CD4-positive, alpha-beta T cell treated with Interleukin-15 for 1 hour (primary cell): Measurements from ENCODE around the gene NPAS2.

Source experiments
- DNase-seq: peaks from one replicate; pipeline ENCODE4 v3.0.0-alpha.2; 2020

NPAS2 gene

DNA sequence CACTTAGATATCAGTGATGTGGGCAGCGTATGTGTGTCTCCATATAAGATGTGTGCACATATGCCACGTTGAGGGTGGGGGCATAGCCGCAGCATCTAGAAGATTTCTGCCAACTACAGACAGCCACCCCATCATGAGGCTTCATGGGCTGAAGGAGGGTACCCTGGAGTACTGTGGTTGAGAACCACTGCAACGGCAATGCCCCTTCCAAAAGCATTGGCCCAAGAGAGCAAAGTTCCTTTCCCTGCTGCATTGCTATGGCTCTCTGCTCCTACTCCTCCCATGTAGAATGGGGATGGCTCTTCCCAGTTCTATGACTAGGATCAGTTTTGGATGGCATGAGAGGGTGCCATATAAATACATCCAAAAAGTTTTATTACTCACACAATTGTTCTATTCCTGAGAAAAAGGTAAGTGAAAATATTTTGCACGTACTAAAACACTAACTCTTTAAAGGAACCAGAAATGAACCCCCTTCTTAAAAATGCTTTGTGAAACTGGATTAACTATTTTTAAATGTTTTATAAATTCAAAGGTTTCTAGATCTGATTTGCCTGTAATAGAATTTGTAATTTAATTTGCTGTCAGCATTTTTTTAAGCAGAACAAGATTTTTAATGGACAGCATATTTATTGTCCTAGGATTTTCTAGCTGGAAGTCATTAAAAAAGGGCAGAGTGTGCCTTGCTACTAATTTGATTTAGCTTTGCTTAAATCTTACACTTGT, 177.7 kb downstream of the NPAS2 start:
- no peak for DNase-seq

DNA sequence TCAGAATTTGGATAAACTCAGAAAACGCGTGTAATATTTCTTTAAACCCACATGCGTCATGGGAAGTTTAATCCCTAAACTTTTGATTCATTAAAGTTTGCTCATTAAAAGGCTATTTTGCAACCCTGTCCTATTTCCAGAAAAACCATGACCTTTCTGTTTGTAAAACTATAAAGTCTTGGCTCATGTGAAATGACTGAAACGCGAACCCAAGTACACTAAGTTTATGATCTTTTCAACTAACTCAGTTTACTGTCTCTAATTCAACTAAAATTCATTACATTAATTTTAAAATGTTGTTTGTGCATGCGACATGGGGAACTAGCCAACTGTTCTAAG, 178.3 kb downstream of the NPAS2 start:
- no peak for DNase-seq

DNA sequence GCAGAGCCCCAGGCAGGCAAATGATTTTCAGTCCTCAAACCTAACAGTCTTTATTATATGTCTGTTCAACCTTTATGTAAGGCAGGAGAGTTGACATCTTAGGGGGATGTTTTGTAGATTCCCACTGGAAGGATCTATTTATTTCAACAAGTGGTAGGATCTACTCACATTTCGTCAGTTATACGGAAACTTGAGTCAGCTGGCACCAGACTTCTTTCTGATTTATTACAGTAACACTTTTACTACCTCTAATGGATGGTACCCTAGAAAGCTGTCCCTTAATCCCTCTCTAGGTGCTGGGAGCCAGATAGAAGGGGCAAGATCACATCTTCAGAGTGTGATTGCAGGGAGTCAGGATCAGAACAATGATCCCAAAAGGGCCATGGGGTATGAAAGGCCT, 180.1 kb downstream of the NPAS2 start:
- DNase-seq: no peak

DNA sequence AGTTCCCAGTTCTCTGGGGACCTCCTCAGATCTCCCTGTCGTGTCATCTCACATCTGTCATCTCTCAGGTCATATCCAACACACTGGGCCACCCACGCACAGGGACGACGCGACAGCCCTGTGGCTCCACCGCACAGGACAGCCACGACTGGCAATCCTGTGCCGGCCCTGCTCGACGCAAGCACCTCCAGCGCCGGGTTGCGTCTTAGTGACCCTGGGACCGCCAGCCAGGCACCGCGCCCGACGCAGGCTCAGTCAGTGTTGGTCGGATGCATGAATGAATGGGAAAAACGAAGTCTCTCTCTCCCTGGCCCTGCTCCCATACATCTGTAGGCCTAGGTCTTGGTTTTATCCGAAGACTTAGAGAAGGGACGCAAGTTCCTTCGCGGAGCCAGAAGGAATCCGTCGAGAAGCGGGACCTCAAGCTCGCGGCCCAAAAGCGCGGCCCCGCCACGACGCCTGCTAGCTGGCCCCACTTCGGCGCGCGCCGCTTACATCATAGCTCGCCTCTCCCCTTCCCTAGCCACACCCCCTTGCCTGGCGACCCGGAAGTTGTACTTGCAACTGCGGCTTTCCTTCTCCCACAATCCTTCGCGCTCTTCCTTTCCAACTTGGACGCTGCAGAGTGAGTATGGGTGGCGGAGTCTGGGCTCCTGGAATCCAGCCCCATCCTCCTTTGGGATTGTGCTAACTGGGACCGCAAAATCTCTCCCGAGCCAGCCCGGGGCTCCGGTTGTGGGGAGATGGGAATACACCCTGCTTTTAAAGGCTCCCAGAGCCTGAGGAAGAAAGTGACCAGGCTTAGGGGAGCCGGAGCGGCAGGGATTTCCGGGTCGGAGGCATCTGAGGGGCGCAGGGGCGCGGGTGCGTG, 182.0 kb downstream of the NPAS2 start, which contains the start of gene RPL31:
Gene RPL31, plus strand, starts transcription at position 599 of the 871 bp plus-strand sequence. CDS start 413 bp downstream, outside the sequence.
- peak; percentile 97 for DNase-seq

DNA sequence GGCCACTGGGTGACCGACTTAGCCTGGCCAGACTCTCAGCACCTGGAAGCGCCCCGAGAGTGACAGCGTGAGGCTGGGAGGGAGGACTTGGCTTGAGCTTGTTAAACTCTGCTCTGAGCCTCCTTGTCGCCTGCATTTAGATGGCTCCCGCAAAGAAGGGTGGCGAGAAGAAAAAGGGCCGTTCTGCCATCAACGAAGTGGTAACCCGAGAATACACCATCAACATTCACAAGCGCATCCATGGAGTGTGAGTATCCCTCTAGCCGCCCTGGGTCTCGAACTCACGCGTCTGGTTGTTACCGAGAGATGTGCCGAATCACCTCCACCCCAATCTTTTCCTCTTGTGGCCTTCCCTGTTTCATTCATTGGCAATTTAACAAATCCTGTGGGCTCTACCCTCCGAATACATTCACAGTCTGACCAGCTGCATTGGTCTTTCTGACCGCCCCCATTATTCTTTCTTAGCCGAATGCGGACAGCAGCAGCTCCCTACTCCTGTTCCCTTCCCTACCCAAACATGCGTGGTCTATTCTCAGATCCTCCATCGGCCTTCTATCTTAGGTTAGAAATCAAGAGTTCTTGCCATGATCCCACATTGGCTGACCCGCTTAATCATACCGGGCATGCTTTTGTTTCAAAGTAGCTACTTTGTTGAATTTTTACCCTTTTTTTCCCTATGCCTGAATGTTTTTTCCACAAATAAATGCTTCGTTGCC, 182.8 kb downstream of the NPAS2 start:
- no peak for DNase-seq

DNA sequence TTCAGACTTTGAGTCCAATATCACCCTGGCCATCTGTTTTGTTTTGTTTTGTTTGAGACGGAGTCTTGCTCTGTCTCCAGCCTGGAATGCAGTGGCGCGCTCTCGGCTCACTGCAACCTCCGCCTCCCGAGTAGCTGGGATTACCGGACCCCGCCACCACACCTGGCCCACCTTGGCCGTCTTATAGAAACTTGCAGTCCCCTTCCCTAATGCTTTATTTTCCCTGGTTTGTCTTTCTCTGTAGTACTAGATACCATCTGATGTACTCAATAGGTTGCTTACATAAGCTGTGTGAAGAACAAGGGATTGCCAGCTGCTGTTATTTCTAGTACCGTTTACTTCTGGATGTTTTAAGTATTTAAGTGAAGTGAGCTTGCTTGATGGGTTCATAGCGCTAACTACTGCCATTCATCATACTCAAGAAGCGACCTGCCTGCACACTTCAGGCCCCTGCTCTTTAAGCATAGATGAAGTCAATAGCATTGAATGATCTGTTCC, 183.4 kb downstream of the NPAS2 start:
- no peak for DNase-seq

DNA sequence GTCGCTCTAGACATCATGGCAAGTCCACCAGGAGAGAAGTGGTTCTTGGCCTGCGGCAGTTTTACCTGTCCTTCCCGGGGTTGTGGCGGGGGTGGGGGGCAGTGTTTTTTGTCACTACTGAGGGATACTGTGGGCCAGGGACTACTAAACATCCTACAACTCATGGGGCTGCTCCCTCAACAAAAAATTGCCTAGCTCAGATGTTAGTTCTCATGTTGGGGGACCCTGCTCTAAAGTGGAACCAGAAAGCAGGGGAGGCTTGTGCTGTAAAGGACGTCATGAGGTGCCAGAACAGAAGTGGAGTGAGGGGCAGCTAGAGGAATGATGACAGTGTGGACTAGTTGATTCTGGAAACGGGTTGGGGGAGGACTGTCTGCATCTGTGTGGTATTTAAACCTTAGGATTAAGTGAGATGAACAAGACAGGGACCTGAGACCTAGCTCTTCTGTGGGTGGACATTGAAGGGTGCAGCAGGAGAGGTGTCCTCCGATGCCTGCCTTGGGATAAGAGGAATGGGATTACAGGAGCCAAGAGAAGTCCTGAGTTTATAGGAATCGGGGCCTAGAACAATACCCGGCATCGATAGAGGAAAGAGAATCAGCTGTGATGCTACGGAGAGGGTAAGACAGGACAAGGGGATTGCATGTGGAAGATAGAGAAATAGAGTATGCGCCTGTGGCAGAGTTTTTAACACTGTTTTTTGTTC, 184.8 kb downstream of the NPAS2 start:
- DNase-seq: no peak

DNA sequence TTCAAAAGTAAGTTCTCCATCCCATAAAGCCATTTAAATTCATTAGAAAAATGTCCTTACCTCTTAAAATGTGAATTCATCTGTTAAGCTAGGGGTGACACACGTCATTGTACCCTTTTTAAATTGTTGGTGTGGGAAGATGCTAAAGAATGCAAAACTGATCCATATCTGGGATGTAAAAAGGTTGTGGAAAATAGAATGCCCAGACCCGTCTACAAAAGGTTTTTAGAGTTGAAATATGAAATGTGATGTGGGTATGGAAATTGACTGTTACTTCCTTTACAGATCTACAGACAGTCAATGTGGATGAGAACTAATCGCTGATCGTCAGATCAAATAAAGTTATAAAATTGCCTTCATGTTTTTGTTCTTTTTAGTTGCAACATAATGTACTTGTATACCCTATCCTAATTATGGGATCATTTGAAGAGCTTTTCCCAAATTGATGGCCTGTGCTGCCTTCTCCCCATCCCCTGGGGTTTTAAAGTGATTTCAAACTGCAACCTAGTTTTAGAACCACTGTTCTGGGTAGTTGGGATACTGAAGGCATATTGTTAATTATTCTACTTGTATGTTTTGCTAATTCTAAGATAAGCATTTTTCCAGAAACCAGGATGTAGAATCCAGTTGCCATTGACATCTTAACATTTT, 186.3 kb downstream of the NPAS2 start:
- no peak for DNase-seq

DNA sequence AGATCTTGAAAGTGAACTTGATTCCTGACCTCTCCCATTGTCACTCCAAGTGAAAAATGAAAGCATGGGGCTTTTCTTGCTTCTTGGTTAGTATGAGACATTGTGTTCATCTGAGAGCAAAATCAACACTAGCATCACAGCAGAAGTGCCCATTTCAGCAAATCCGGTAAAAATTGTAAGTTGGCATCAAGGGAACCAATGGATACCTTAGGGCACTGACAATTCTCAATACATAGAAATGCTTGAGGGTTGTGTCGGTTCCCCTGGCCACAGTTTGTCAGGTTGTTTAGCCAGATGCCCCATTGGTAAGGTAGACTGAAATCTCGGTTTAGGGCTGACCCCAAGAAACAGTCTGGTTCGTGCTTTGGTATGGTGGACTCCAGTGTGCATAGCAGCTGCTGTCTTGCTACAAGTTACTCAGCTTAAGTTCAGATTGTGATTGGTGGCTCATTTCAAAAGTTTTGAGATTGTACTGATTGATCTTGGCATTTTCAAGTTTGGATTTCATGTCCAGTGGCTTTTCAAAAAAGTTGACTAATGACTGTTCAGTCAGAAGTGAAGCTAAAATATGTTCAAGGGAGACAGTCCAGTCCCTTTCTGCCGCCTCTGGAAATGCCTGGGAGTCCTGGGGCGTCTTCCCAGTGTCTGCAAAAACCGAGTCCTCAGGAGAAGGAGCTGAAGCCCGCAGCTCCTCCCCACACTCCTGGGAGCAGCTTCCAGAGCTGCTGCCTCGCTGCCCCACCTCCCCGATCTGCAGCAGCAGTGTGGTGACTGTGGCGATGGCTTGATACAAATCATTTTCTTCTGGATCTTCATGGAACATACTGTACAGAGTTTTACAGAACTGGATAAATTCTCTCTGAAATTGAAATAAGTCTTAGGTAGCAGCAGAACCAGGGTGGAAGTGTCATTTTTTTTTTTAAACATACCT, 187.7 kb downstream of the NPAS2 start:
- DNase-seq: no peak

DNA sequence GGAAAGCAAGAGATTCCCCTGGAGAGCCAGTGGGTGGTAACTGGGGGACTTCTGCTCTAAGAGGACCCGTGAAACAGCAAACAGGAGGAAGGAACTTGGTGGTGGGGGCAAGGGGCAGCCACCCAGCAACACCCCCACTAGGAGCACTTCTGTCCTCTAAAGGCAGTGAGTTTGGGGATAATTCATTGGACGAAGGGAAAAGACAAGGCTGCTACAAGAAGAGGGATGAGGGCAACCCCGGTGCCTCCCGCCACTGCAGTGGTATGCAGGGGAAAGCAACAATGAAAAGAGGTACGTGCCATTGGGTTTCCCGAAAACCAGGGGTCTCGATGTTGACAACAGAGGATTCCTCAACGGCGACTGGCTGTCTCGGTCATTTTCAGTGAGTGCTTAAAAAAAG, 191.2 kb downstream of the NPAS2 start:
- no peak for DNase-seq

DNA sequence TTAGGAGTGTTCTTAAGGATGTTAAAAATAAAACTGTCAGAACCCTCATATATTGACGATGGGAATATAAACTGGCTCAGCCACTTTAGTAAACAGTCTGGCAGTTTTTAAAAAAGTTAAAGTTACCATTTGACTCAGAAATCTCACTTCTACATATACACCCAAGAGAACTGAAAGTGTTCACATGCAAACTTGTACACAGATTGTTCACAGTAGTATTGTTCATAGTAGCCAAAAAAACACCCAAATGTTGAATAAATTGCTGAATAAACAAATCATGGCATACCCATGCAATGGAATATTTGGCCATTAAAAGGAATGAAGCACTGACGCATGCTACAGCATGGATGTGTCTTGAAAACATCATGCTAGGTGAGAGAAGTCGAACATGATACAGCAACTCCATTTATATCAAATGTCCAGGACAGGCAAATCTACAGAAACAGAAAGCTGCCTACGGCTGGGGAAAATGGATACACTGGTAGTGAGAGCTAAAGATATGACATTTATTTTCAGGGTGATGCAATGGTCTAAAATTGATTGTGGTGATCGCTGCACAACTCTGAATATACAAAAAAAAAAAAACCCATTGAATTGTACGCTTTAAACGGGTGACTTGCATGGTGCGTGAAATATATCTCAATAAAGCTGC, 192.2 kb downstream of the NPAS2 start:
- no peak for DNase-seq

DNA sequence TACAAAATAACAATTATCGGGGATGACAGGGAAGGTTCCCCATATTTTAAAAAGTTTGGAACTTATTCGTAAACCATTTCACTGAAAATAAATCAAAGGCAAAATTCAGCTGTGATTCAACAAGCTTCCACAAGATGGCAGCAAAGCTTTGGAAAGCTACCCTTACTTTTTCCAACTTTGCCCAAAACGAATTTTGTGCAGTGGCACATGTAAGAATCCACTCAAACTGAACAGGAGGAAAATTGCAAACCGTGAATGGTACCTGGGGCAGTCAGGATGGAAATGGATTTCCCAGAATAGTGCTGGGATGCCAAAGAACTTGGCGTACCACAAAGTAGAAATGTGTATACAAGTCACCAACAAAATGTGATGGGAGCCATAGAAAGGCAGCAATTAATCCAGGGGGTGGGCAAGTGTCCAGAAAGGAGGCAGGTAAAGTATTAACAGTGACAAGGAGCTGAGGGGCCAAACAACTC, 192.8 kb downstream of the NPAS2 start:
- DNase-seq: no peak

DNA sequence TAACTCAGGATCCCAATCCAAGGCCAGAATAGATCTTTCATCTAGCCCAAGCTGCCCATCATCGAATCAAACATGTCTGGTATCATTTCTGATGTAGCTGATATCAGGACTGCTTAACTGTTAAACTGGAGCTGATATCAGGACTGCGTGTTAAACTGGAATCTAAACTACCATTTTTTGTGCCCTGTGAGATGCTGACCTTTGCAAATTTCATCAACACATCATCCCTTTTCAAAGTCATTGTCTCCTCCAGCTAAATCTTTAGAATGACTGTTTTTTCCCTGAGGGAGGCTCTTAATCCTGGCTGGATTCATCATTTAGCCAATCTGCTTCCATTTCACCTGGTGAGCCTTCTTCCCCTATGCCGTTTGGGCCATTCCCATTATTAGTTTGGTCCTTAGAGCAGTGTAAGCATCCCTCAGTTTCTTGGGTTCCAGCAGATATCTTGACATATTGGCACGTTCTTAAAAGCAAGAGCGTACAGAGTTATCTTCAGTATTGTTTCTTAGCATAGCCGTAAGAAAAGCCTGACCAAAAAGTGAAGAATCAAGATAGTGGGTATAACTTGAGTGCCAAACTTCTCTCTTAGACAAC, 194.4 kb downstream of the NPAS2 start:
- no peak for DNase-seq

DNA sequence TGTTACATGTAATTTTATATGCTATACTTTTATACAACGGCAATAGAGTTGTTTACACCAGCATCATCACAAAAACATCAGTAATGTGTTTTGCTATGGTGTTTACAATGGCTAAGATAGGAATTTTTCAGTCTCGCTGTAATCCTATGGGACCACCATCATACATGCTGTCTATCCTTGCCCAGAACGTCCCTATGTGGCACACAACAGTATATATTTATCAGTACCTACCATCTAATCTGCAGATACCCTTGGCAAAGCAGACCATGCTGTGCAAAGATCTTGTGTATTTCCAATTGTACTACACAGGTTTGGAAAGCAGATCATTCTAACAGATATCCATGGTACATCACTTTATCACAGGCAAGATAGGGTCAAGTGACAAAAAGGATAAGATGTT, 197.4 kb downstream of the NPAS2 start:
- no peak for DNase-seq

DNA sequence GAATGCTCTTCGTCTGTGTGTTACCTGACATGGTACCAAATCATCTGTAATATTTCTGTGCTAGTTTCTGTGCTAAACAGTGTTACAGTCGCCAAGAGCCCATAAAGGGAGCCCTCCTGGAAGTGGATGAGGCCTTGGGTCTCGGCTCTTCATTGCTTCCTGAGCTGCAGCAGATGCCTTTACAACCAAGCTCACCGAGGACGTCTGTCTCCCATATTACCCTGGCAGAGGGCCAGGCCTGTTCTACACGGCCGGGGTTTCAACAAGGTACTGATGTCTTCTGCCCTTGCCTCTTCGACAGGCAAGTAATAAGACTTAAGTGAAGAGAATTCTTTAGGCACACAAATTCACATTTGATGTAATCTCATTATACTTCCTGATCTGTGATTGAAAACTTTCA, 199.0 kb downstream of the NPAS2 start:
- DNase-seq: no peak

DNA sequence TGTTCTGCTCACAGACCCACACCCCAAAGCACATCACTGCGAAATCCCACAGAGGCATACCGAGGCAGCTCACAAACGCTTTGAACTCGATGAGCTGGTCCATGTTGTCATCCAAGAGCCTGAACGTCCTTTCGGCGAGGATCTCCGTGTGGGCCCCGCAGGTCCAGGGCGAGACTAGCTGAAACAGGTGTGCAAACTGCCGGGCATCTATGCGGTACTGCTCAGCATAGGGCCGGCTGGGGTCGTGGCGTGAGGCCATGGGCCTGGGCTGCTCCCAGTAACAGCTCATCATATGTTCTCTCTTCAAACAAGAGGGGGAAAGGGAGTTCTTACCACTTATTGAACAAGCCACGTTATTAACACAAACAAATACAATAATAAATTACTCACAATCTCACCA, 202.3 kb downstream of the NPAS2 start:
- no peak for DNase-seq

DNA sequence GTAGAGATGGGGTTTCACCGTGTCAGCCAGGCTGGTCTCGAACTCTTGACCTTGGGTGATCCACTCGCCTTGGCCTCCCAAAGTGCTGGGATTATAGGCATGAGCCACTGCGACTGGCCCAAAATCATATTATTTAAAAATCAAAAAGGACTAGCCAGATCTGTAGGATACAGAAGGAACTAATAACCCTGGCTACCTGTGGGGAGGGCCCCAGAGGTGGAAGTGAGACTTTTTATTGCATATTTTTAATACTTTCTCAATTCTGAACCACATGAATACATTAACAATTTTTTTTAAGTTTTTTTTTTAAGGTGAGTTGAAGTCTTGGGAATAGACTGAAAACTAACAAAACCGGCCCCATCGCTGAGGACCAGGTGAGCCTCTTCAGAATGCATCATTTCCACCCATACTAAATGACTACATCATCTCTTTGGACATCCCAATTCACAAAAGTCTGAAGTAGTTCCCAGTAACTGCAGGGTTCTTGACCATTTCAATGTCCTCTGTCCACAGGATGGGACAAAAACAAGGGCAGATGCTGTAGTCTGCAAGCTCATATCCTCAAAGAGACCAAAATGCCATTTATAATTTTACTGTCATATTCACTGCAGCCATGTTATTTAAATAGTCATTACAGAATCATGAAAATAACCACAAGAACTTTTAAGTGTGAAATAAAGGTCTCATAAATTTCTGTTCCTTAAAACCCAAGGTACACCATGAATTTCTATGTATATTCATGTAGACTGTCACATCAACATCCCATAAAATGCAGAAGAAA, 203.6 kb downstream of the NPAS2 start:
- no peak for DNase-seq

DNA sequence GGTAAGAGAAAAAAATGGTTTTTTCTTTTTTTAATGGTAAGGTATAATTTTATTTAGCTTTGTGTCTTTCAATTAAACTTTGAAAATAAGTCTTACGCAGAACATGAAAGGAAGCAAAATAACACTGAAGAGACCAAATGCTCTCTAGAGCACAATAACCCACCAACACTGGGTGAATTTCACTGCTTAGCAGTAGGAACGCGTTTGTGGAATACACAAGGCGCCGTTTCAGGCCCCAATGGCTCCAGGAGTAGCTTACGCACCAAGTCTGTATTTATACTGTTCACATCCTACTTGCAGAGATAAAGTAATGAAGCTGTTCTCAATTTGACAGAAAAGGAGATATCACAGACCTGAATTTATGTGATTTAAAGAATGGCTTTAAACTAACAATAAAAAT, 205.6 kb downstream of the NPAS2 start:
- DNase-seq: no peak

DNA sequence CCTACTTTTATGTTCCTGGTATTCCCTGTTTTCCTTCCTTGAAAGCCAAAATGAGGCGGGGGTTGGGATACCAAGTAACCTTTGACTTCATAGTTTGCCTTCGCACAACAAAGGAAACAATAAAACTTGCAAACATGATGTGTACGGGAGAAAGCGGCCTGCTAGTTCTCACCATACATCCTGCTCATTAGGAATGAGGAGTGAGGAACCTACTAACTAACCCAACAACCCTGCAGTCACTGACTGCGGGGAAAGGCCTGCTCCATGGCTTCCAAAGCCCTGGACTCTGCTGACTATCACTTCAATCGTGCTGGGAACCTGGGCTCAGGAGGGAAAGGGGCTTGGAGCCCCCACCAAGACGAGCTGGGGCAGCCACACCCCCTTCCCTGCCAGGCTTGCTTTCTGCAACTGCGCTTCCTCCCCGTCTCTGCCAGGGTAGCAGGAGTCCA, 206.3 kb downstream of the NPAS2 start:
- no peak for DNase-seq
